SK-N-SH (cell line): ENCODE data around the gene MECP2. TPM values are rescaled to one million over a fixed set of nuclear protein-coding genes. Genes with fewer than 3 reads are reported as not detected.

Experiments
- CTCF ChIA-PET: fragments of 300-600, 350-600 bp; formaldehyde crosslinking; extraction: SDS; loops from one replicate; lab custom pipeline; 2021; lab: Yijun Ruan, JAX
- POLR2A ChIA-PET: fragments of 350-600 bp; sonication (Branson Sonifier 250); formaldehyde crosslinking; extraction: SDS; loops from one replicate; lab custom pipeline; 2020; ENCODE audit warnings: antibody characterized with exemption, inconsistent platforms; lab: Yijun Ruan, JAX
- DNase-seq: peaks from one replicate; pipeline ENCODE4 v3.0.0; 2012
- H2AFZ ChIP-seq: fragments of 200-600 bp; sonication (generic); 2 replicates; pipeline ENCODE4 v1.8.1; 2016; ENCODE audit warnings: antibody characterized with exemption, mild to moderate bottlenecking, low read depth
- H3F3A ChIP-seq: fragments of 200-600 bp; sonication (generic); replicated peaks from 2 replicates; pipeline ENCODE3; 2016; ENCODE audit warnings: antibody characterized with exemption, mild to moderate bottlenecking; ENCODE audit not compliant: insufficient read depth
- H3K27ac ChIP-seq, 2 experiments: fragments of 200-500 bp in 1 of 2; fragments of 200-600 bp in 1 of 2; sonication (Bioruptor generic) in 1 of 2; sonication (generic), shearing (Covaris generic) in 1 of 2; 2 replicates each; pipeline versions ENCODE4 v1.5.1 to v1.6.1; 2014 to 2016; ENCODE audit warnings: low read depth in 2 of 2, inconsistent platforms in 1 of 2, low read length in 1 of 2, mild to moderate bottlenecking in 1 of 2, mixed read lengths in 1 of 2
- H3K27me3 ChIP-seq: fragments of 200-600 bp; sonication (generic), shearing (Covaris generic); 2 replicates; pipeline ENCODE4 v1.6.1; 2016; ENCODE audit warnings: mixed run types; ENCODE audit not compliant: insufficient read depth
- H3K36me3 ChIP-seq, 2 experiments: fragments of 200-500 bp in 1 of 2; fragments of 200-600 bp in 1 of 2; sonication (Bioruptor generic) in 1 of 2; sonication (generic) in 1 of 2; replicated peaks in 1 of 2; 2 replicates each; pipeline versions ENCODE3 to v1.5.1; 2014 to 2016; ENCODE audit warnings: low read length in 1 of 2, mild to moderate bottlenecking in 1 of 2; ENCODE audit not compliant: insufficient read depth in 2 of 2, control insufficient read depth in 1 of 2
- H3K4me1 ChIP-seq, 2 experiments: fragments of 200-500 bp in 1 of 2; fragments of 200-600 bp in 1 of 2; sonication (Bioruptor generic) in 1 of 2; sonication (generic), shearing (Covaris generic) in 1 of 2; 2 replicates each; pipeline versions ENCODE4 v1.5.1 to v1.6.1; 2014 to 2016; ENCODE audit warnings: low read depth in 1 of 2, low read length in 1 of 2, mixed run types in 1 of 2; ENCODE audit not compliant: insufficient read depth in 2 of 2, control insufficient read depth in 1 of 2
- H3K4me2 ChIP-seq: fragments of 200-600 bp; sonication (generic), shearing (Covaris generic); 2 replicates; pipeline ENCODE4 v1.6.1; 2017; ENCODE audit warnings: mixed run types
- H3K4me3 ChIP-seq, 2 experiments: fragments of 200-500 bp in 1 of 2; fragments of 200-600 bp in 1 of 2; sonication (Bioruptor generic) in 1 of 2; sonication (generic), shearing (Covaris generic) in 1 of 2; 2 replicates each; pipeline versions ENCODE4 v1.5.1 to v1.8.1; 2014 to 2016; ENCODE audit warnings: low read depth in 2 of 2, inconsistent platforms in 1 of 2, low read length in 1 of 2, mild to moderate bottlenecking in 1 of 2, mixed read lengths in 1 of 2, moderate library complexity in 1 of 2
- H3K79me2 ChIP-seq: fragments of 200-600 bp; sonication (generic); 2 replicates; pipeline ENCODE4 v1.8.1; 2017; ENCODE audit warnings: mild to moderate bottlenecking; ENCODE audit not compliant: insufficient read depth
- H3K9ac ChIP-seq: fragments of 200-600 bp; sonication (generic); 2 replicates; pipeline ENCODE4 v1.6.1; 2017; ENCODE audit warnings: mixed run types
- H3K9me2 ChIP-seq: fragments of 200-600 bp; sonication (generic); 2 replicates; pipeline ENCODE4 v1.6.1; 2017; ENCODE audit warnings: mixed run types
- H3K9me3 ChIP-seq: fragments of 200-600 bp; sonication (generic); 2 replicates; pipeline ENCODE4 v1.6.1; 2017; ENCODE audit warnings: mixed run types, mild to moderate bottlenecking, moderate library complexity
- H4K20me1 ChIP-seq: fragments of 200-600 bp; sonication (generic); 2 replicates; pipeline ENCODE4 v1.6.1; 2017; ENCODE audit warnings: mild to moderate bottlenecking, mixed run types; ENCODE audit not compliant: insufficient read depth
- ELF1 ChIP-seq: IDR thresholded peaks from 2 replicates; pipeline ENCODE4 v1.4.0; 2012
- EZH2phosphoT487 ChIP-seq: fragments of 200-600 bp; sonication (generic); IDR thresholded peaks from 2 replicates; pipeline ENCODE4 v1.6.1; 2017; ENCODE audit warnings: low read depth, mixed run types, mild to moderate bottlenecking, antibody characterized with exemption, moderate library complexity, borderline replicate concordance
- FOSL2 ChIP-seq: IDR thresholded peaks from 2 replicates; pipeline ENCODE4 v1.4.0; 2012; ENCODE audit warnings: low read depth, mild to moderate bottlenecking, moderate library complexity, borderline replicate concordance
- FOXJ3 ChIP-seq: sonication (generic); formaldehyde crosslinking; IDR thresholded peaks from 2 replicates; pipeline ENCODE4 v1.5.1; 2020; ENCODE audit warnings: mild to moderate bottlenecking, missing genetic modification reagents
- FOXM1 ChIP-seq: IDR thresholded peaks from 2 replicates; pipeline ENCODE4 v1.4.0; 2012; ENCODE audit warnings: low read depth, mild to moderate bottlenecking
- GABPA ChIP-seq: IDR thresholded peaks from 2 replicates; pipeline ENCODE4 v1.4.0; 2012; ENCODE audit warnings: low read depth, mild to moderate bottlenecking
- GATA2 ChIP-seq: sonication (generic); formaldehyde crosslinking; IDR thresholded peaks from 2 replicates; pipeline ENCODE4 v1.5.0; 2020; ENCODE audit warnings: mild to moderate bottlenecking, missing genetic modification reagents
- JUND ChIP-seq: IDR thresholded peaks from 2 replicates; pipeline ENCODE4 v1.4.0; 2012
- NFIC ChIP-seq: IDR thresholded peaks from 2 replicates; pipeline ENCODE4 v1.4.0; 2012; ENCODE audit warnings: borderline replicate concordance
- NRF1 ChIP-seq: IDR thresholded peaks from 2 replicates; pipeline ENCODE4 v1.6.1; 2012; ENCODE audit warnings: low read depth, mild to moderate bottlenecking, low read length
- PBX3 ChIP-seq: IDR thresholded peaks from 2 replicates; pipeline ENCODE4; 2012
- RAD21 ChIP-seq: IDR thresholded peaks from 2 replicates; pipeline ENCODE4 v1.6.1; 2012; ENCODE audit warnings: mild to moderate bottlenecking, low read length
- SIN3A ChIP-seq: IDR thresholded peaks from 2 replicates; pipeline ENCODE4 v1.6.1; 2012; ENCODE audit warnings: low read depth, mild to moderate bottlenecking, low read length, moderate library complexity, borderline replicate concordance
- TAF1 ChIP-seq: IDR thresholded peaks from 2 replicates; pipeline ENCODE4 v1.6.1; 2012; ENCODE audit warnings: low read depth, mild to moderate bottlenecking, low read length, moderate library complexity, borderline replicate concordance
- TCF12 ChIP-seq: IDR thresholded peaks from 2 replicates; pipeline ENCODE4 v1.4.0; 2012
- USF2 ChIP-seq: fragments of 150-350 bp; IDR thresholded peaks from 2 replicates; pipeline ENCODE4 v1.6.1; 2017; ENCODE audit warnings: antibody characterized with exemption, low read length, low read depth, borderline replicate concordance
- YY1 ChIP-seq: IDR thresholded peaks from 2 replicates; pipeline ENCODE4 v1.4.0; 2012; ENCODE audit warnings: low read depth, mild to moderate bottlenecking
- WGBS: methylation state at CpG from one replicate; pipeline ENCODE4 v1.1.6; 2017; ENCODE audit warnings: low lambda C conversion rate; 5-methylcytosine and 5-hydroxymethylcytosine counted together
- polyA plus RNA-seq, 3 experiments: library from polyadenylated mRNA; depleted of rRNA; stranded (reverse); fragments of >200 nt; gene quantifications; 2 replicates each; pipeline ENCODE4 v1.2.3, GENCODE V29; 2012
- TF ChIP-seq, protein P1 (sequence below): fragments of 200-600 bp; sonication (generic); IDR thresholded peaks from 2 replicates; pipeline ENCODE4 v1.6.1; 2017; ENCODE audit warnings: antibody characterized with exemption, mild to moderate bottlenecking, moderate library complexity
- TF ChIP-seq, protein P2 (sequence below): IDR thresholded peaks from 2 replicates; pipeline ENCODE4 v1.4.0; 2012; ENCODE audit warnings: low read depth, borderline replicate concordance

MECP2 gene
- polyA plus RNA-seq, 1 of the 3 experiments (the other 2 are of a cell fraction) = 8.2 TPM

DNA sequence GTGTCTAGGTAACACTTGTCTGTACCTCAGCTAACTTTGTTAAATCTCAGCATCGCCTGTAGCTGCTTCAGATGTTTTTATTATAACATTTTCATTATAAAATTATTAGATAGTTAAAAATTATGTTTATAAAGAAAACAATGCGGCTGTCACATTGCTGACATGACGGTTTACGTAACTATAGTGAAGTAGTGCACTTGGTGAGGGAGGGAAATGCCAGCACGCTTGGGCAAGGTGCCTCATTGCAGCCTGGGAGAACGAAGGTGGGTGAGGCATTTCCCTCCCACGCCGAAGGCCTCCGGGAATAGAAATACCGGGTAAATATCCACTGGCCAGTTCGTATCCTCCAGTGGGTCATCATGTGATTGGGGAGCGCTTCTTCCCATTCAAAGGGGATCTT, 109.0 kb downstream of the MECP2 start:
- DNase-seq = no peak
- no peaks in the 10 kb centered on the region for H3K79me2 ChIP-seq
- TF ChIP-seq PBX3 (no peak), FOXM1 (no peak)
- TF ChIP-seq, all 33 proteins: peak for 0
- WGBS = 58% methylated on average over 10 of the region's 12 CpGs
- Histone ChIP-seq H3K36me3 (no peaks in the 10 kb centered on the region), H3K27ac (no peak overlapping the region), H3K9ac (no peak overlapping the region), H3K4me2 (no peak overlapping the region), H3K4me3 (no peak overlapping the region), H3F3A (no peaks in the 10 kb centered on the region), H4K20me1 (peaks cover 3% of the 10 kb centered on the region; the same call in 1 of the 2 replicates), H3K9me2 (no peaks in the 10 kb centered on the region), H3K4me1 (peaks cover 0 to 3% of the 10 kb centered on the region in 2 experiments; a peak in 1 of 4 replicates), H3K27me3 (peaks cover 11% of the 10 kb centered on the region), H3K9me3 (no peaks in the 10 kb centered on the region), H2AFZ (no peak overlapping the region)
- ChIA-PET POLR2A (interaction anchor here (0.6 kb wide), 1 partner anchor 188 kb away, joined by 3 read pairs; no protein-coding TSS in a partner anchor), CTCF (no interaction called here)

DNA sequence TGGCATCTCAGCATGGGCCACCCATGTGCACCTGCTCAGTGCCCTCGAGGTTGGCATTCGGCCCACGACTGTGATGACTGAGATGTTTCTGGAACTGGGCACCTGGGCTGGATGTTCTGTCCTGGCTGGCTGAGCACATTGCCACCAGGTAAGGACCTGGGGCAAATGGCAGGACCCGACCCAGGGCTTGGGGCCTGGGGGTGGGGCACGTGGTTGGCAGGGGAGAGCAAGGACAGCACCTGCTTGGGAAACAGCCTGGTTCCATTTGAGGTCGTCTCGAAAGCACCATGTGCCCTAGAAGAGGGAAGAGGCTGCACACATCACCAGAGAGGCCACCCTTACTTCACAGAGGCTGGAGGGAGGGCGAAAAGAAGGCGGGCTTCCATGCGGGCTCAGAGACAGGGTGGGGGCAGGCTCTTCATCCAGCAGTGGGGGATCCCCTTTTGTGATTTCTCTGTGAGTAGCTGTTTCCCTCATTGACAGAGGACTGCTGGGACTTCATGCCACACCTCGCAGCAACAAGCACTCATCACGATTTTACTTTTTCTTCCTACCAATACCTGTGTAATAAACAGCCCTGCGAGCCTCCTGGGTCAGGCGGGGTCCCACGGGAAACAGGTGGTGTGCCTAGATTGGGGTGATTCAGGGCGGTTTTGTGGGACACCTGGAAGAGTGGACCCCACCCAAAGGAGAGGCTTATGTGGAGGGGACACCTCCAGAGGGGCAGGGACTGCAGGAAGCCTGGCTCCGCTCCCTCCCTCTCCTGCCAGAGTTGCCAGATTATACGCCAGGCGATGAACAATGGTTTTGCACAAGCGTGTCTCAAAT, 113.0 kb downstream of the MECP2 start:
- Histone ChIP-seq H3K27me3 (0 out of 2 replicates have a peak, but pooled peaks cover 5% of the 10 kb centered on the region), H3K4me3 (no peak overlapping the region), H2AFZ (no peak overlapping the region), H3K27ac (no peak overlapping the region)
- WGBS = 80% methylated on average over 17 of the region's 20 CpGs
- no peak for DNase-seq
- CTCF ChIA-PET = interaction anchor here (0.6 kb wide), 1 partner anchor 17 kb away, joined by 3 read pairs; no protein-coding TSS in a partner anchor
- TF ChIP-seq NRF1 (no peak), TAF1 (no peak), GABPA (no peak), TCF12 (no peak), ELF1 (no peak), NFIC (no peak), SIN3A (no peak), JUND (no peak), EZH2phosphoT487 (no peak), FOSL2 (no peak), RAD21 (no peak), PBX3 (no peak), FOXJ3 (no peak), GATA2 (no peak), USF2 (no peak), YY1 (no peak)
- TF ChIP-seq, protein P1, sequence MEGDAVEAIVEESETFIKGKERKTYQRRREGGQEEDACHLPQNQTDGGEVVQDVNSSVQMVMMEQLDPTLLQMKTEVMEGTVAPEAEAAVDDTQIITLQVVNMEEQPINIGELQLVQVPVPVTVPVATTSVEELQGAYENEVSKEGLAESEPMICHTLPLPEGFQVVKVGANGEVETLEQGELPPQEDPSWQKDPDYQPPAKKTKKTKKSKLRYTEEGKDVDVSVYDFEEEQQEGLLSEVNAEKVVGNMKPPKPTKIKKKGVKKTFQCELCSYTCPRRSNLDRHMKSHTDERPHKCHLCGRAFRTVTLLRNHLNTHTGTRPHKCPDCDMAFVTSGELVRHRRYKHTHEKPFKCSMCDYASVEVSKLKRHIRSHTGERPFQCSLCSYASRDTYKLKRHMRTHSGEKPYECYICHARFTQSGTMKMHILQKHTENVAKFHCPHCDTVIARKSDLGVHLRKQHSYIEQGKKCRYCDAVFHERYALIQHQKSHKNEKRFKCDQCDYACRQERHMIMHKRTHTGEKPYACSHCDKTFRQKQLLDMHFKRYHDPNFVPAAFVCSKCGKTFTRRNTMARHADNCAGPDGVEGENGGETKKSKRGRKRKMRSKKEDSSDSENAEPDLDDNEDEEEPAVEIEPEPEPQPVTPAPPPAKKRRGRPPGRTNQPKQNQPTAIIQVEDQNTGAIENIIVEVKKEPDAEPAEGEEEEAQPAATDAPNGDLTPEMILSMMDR = no peak
- TF ChIP-seq, protein P2, sequence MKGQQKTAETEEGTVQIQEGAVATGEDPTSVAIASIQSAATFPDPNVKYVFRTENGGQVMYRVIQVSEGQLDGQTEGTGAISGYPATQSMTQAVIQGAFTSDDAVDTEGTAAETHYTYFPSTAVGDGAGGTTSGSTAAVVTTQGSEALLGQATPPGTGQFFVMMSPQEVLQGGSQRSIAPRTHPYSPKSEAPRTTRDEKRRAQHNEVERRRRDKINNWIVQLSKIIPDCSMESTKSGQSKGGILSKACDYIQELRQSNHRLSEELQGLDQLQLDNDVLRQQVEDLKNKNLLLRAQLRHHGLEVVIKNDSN = no peak
- TF ChIP-seq, all 33 proteins: peak for 0
- no peaks in the 10 kb centered on the region for H3K9me2 ChIP-seq
- H3K4me1 ChIP-seq = peaks cover 0 to 3% of the 10 kb centered on the region in 2 experiments; a peak in 1 of 4 replicates
- no peaks in the 10 kb centered on the region for H3K79me2 ChIP-seq
- no peaks in the 10 kb centered on the region for H3F3A ChIP-seq
- H4K20me1 ChIP-seq = peaks cover 3% of the 10 kb centered on the region; the same call in 1 of the 2 replicates
- H3K4me2 ChIP-seq = no peak overlapping the region
- no peaks in the 10 kb centered on the region for H3K9me3 ChIP-seq
- H3K36me3 ChIP-seq = no peaks in the 10 kb centered on the region
- POLR2A ChIA-PET = no interaction called here
- H3K9ac ChIP-seq = no peak overlapping the region
